ENCODE measurements around the gene NAT16.

NAT16 gene

DNA sequence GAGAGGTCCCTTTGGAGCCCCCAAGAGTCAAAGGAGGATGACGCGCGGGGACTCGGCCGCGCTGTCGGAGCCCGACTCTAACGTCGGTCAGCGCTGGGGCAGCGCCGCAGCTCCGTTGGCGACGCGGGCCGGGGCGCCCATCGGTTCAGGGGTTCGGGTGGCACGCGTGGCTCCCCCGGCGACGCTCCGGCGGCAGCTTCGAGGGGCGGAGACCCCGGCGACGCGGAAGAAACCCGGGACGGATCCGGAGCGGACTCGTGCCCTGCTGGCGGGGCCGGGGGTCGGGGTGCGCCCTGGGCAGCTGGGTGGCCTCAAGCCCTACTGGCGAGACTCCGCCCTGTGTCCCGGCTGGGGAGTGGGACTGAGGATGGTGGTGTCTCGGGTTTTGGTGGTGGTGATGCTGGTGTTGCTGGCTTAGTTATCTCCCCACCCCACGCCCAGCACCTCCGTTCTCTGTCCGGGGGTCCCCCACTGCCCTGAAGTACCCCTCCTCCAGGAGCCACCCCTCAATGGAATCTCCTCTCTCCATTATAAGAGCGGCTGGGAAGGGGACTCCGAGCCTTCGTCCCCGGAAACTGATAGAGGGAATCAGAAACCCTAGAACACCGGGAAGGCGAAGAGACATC is at the start of gene NAT16:
Gene NAT16 (minus strand): TSS at position 164 of the 626 bp plus-strand sequence. CDS start 5,486 bp downstream, outside the sequence.
- FAIRE-seq (no peak), DNase-seq (ENCODE audit: insufficient read length, low spot score) (no peak)
- TF ChIP-seq POLR2A (IDR thresholded peaks at IDR 0.05; ENCODE audit: low read depth, low read length), result no peak

DNA sequence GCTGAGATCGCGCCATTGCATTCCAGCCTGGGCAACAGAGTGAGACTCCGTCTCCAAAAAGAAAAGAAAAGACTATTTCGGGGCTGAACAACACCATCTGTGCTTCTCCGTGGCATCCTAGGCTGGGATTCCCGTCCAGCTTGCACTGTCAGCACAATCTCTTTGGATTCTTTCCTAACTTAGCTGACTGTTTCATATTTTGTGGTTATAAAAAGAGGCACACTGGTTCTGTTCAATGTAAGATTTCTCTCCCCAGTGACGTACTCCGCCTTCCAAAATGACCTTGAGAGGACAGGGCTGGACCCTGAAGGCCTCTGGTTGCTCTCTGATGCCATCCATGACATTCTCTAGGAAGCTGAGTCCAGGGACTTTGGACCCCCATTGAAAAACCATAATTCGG is 46.6 kb upstream of the NAT16 start:
- DNase-seq (ENCODE audit: insufficient read length, low spot score) (no peak), FAIRE-seq (no peak)
- TF ChIP-seq POLR2A (IDR thresholded peaks at IDR 0.05; ENCODE audit: low read depth, low read length), result no peak

- FAIRE-seq (no peak), DNase-seq (ENCODE audit: insufficient read length, low spot score) (no peak)
- no peak for TF ChIP-seq POLR2A (IDR thresholded peaks at IDR 0.05; ENCODE audit: low read depth, low read length)
Measured at GRCh38 chr7:101225650-101226049, 45.6 kb upstream of the NAT16 start.

- FAIRE-seq, result no peak
- no peak for TF ChIP-seq POLR2A (IDR thresholded peaks at IDR 0.05; ENCODE audit: low read depth, low read length)
- DNase-seq (ENCODE audit: insufficient read length, low spot score), result no peak
Measured at GRCh38 chr7:101223528-101223927, 43.4 kb upstream of the NAT16 start.

DNA sequence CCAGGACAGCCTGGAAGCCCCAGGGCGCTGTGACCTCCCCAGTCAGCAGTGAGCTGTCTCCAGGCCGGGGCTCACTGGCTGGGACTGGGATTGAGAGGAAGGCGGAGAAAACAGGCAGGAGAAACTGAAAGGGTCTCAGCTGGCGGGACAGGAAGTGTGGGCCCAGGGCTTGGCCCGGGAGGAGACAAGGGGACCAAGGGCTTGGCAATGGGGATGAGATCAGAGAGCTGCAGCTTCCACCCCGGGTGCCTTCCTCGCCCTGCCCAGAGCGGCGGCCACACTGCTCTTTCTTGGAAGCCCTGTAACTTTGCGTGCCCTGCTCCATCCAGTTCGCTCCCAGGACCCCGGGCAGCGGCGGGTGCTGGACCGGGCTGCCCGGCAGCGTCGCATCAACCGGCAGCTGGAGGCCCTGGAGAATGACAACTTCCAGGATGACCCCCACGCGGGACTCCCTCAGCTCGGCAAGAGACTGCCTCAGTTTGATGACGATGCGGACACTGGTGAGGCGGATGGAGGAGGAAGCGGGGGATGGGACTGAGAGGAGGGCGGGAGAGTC is 42.3 kb upstream of the NAT16 start:
- DNase-seq (ENCODE audit: insufficient read length, low spot score), result no peak
- no peak for FAIRE-seq
- TF ChIP-seq POLR2A (IDR thresholded peaks at IDR 0.05; ENCODE audit: low read depth, low read length), result no peak

DNA sequence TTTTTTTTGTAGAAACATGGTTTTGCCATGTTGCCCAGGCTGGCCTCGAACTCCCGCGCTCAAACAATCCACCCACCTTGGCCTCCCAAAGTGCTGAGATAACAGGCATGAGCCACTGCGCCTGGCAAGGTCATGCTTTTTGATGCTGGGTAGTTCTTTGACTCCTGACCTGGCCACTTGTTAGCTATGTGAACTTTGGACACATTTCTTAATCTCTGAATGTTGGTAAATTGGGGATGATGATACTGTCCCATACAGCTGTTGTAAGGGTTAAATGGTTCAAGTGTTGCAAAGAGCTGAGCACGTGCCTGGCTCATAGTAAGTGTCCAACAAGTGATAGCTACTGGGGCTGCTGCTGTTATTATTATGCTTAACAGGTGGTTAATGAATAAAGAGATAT is 40.2 kb upstream of the NAT16 start:
- DNase-seq (ENCODE audit: insufficient read length, low spot score) (no peak), FAIRE-seq (no peak)
- TF ChIP-seq POLR2A (IDR thresholded peaks at IDR 0.05; ENCODE audit: low read depth, low read length), result no peak

DNA sequence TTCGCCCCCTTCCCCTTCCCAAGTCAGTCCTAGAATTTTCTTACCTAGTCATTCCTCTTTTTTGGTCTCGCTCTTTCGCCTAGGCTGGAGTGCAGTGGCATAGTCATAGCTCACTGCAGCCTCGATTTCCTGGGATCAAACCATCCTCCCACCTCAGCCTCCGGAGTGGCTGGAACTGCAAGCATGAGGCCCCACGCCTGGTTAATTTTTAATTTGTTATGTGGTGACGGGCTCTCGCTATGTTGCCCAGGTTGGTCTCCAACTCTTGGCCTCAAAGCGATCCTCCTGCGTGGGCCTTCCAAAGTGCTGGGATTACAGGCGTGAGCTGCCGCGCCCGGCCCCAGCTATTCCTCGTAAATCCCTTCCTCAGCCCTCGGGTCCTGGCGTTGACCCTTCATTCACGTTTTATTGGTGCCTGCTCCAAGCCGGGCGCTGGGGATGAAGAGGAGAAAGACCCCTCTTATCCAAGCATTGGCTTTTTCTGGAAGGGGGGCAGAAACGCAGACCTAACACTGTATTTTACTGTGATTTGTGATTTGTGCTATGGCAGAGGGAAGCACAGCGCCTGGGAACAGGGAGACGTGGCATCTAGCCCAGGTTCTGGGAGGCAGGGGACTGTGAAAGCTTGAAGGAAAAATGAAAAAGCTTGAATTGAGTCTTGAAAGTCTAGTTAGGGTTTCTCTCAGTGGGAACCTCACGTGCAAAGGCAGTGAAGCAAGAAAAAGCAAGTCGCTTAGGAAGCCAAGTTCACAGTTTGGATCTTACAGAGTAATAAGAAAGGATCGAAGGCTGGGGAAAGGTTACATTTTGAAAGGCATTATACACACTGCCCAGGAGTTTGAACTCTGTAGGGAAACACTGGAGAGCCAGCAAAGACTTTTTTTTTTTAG is 38.4 kb upstream of the NAT16 start:
- TF ChIP-seq POLR2A (IDR thresholded peaks at IDR 0.05; ENCODE audit: low read depth, low read length), result no peak
- no peak for FAIRE-seq
- DNase-seq (ENCODE audit: insufficient read length, low spot score), result no peak

DNA sequence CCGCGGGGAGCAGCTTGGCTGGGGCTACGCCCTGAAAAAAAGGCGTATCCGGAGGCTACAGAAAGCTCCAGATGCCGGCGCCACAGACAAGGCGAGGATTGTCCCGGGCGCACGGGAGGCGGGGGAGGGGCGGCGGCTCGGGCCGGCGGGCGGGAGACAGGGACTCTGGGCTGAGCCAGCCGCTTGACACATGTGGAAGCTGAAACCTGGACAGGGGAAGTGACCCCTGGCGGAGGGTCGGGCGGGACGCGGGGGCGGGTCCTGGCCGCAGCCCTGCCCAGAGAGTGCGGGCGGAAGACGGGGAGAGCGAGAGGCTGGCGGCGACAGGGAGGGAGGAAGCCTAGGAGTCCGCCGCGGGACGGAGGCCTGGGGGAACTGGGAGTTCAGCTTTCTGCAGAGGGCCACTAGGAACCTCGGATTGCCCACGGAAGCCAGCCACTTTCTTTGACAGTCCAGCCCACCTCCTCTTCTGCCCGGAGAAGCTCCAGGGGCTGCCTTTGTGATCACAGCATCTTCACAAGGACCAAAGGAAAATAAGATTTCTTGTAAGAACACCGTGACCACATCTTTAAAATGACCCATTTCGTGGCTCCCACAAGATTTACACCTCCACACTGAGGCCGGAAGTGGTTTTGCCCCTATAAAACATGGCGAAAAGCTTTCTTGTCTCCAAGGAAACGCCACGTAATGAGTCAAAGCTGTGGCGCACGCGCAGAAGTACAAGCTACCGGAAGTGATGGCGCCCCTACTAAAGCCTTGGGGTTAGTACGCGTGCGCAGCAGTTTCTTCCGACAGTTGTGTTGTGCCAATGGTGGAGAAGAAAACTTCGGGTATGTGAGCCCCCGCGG is 37.5 kb upstream of the NAT16 start, which contains the start of the genes PLOD3 and ZNHIT1:
Gene PLOD3 (minus strand): TSS at position 194 of the 848 bp plus-strand sequence. CDS start 307 bp downstream, outside the sequence.
Gene ZNHIT1 (plus strand): TSS at position 778 of the 848 bp plus-strand sequence. CDS start 31 bp downstream, at position 809.
- DNase-seq (ENCODE audit: insufficient read length, low spot score) (peak; percentile 97), FAIRE-seq (peak; percentile 70)
- no peak; the same call in none of the 2 replicates for TF ChIP-seq POLR2A (IDR thresholded peaks at IDR 0.05; ENCODE audit: low read depth, low read length)

GRCh38 chr7:101216860-101217387 is 36.8 kb upstream of the NAT16 start:
- FAIRE-seq, result no peak
- no peak for TF ChIP-seq POLR2A (IDR thresholded peaks at IDR 0.05; ENCODE audit: low read depth, low read length)

DNA sequence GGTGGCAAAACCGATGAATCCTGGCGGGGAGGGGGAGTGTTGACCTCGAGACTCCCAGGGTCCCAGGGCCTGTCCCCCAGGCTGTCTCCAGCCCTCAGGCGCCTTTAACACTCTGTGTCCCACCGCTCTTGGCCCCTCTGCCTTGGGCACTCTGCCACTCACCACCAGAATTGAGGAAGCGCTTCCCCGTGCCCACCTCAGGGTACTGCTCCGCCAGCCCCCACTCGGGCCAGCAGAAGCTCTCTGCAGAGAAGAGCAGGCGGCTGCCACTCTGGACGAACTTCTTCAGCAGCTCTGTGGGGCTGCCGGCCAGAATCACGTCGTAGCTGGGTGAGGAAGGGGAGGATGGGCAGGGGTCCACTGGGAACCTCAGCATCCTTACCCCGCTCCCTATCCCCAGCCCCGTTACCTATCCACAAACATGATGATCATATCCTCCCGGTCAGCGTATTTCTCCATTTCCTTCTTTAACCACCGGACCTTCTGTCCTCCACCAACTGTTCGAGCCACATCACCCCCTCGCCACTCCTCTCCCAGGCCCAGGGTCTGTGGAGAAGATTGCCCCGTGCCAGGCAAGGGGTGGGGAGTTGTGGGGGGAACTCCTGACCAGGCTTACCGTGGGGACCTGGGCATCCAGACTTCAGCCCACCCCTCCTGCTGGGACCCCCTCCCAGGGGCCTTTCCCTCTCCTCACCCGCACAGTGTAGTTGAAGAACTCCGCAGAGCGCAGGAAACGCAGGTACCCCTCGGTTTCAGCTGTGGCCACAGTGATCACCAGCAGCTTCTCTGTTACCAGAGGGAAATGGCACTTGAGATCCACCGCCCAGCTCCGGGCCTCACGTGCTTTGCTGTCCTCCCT is 36.1 kb upstream of the NAT16 start:
- no peak for DNase-seq (ENCODE audit: insufficient read length, low spot score)
- TF ChIP-seq POLR2A (IDR thresholded peaks at IDR 0.05; ENCODE audit: low read depth, low read length), result no peak
- no peak for FAIRE-seq

More at GRCh38 chr7:101216860-101217387, 36.8 kb upstream of the NAT16 start:
- DNase-seq (ENCODE audit: insufficient read length, low spot score), result no peak

- no peak for TF ChIP-seq POLR2A (IDR thresholded peaks at IDR 0.05; ENCODE audit: low read depth, low read length)
- FAIRE-seq (no peak), DNase-seq (ENCODE audit: insufficient read length, low spot score) (no peak)
Measured at GRCh38 chr7:101212014-101212413, 31.9 kb upstream of the NAT16 start.

DNA sequence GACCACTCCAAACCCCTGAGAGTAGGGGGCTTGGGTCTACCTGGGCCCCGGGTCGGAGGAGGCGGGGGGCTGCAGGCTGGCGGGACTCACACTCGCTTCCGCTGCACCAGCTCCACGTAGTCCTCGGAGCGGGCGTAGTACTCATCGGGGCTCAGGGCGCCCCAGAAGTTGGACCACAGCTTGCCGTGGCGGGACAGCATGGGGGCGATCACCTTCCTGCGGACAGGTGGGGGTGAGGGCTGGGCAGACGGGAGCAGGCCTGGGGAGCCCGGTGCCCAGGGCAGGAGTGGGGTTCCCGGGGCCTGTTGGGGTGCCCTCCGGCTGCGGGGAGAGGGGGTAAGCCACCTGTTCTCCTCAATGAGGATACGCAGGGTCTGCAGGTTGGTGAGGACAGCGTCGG is 31.4 kb upstream of the NAT16 start:
- DNase-seq (ENCODE audit: insufficient read length, low spot score) (no peak), FAIRE-seq (no peak)
- no peak for TF ChIP-seq POLR2A (IDR thresholded peaks at IDR 0.05; ENCODE audit: low read depth, low read length)

Data from H54 (cell line).